SK-N-SH (cell line): ENCODE results near the gene MRRF. TPM values are rescaled to one million over a fixed set of nuclear protein-coding genes. Genes with fewer than 3 reads are reported as not detected.

Experiments
- CTCF ChIA-PET: fragments of 300-600, 350-600 bp; formaldehyde crosslinking; extraction: SDS; loops from one replicate; lab custom pipeline; 2021; lab: Yijun Ruan, JAX
- POLR2A ChIA-PET: fragments of 350-600 bp; sonication (Branson Sonifier 250); formaldehyde crosslinking; extraction: SDS; loops from one replicate; lab custom pipeline; 2020; ENCODE audit warnings: antibody characterized with exemption, inconsistent platforms; lab: Yijun Ruan, JAX
- DNase-seq: peaks from one replicate; pipeline ENCODE4 v3.0.0; 2012
- H2AFZ ChIP-seq: fragments of 200-600 bp; sonication (generic); 2 replicates; pipeline ENCODE4 v1.8.1; 2016; ENCODE audit warnings: antibody characterized with exemption, mild to moderate bottlenecking, low read depth
- H3F3A ChIP-seq: fragments of 200-600 bp; sonication (generic); replicated peaks from 2 replicates; pipeline ENCODE3; 2016; ENCODE audit warnings: antibody characterized with exemption, mild to moderate bottlenecking; ENCODE audit not compliant: insufficient read depth
- H3K27ac ChIP-seq, 2 experiments: fragments of 200-500 bp in 1 of 2; fragments of 200-600 bp in 1 of 2; sonication (Bioruptor generic) in 1 of 2; sonication (generic), shearing (Covaris generic) in 1 of 2; 2 replicates each; pipeline versions ENCODE4 v1.5.1 to v1.6.1; 2014 to 2016; ENCODE audit warnings: low read depth in 2 of 2, inconsistent platforms in 1 of 2, low read length in 1 of 2, mild to moderate bottlenecking in 1 of 2, mixed read lengths in 1 of 2
- H3K27me3 ChIP-seq: fragments of 200-600 bp; sonication (generic), shearing (Covaris generic); 2 replicates; pipeline ENCODE4 v1.6.1; 2016; ENCODE audit warnings: mixed run types; ENCODE audit not compliant: insufficient read depth
- H3K36me3 ChIP-seq, 2 experiments: fragments of 200-500 bp in 1 of 2; fragments of 200-600 bp in 1 of 2; sonication (Bioruptor generic) in 1 of 2; sonication (generic) in 1 of 2; replicated peaks in 1 of 2; 2 replicates each; pipeline versions ENCODE3 to v1.5.1; 2014 to 2016; ENCODE audit warnings: low read length in 1 of 2, mild to moderate bottlenecking in 1 of 2; ENCODE audit not compliant: insufficient read depth in 2 of 2, control insufficient read depth in 1 of 2
- H3K4me1 ChIP-seq, 2 experiments: fragments of 200-500 bp in 1 of 2; fragments of 200-600 bp in 1 of 2; sonication (Bioruptor generic) in 1 of 2; sonication (generic), shearing (Covaris generic) in 1 of 2; 2 replicates each; pipeline versions ENCODE4 v1.5.1 to v1.6.1; 2014 to 2016; ENCODE audit warnings: low read depth in 1 of 2, low read length in 1 of 2, mixed run types in 1 of 2; ENCODE audit not compliant: insufficient read depth in 2 of 2, control insufficient read depth in 1 of 2
- H3K4me2 ChIP-seq: fragments of 200-600 bp; sonication (generic), shearing (Covaris generic); 2 replicates; pipeline ENCODE4 v1.6.1; 2017; ENCODE audit warnings: mixed run types
- H3K4me3 ChIP-seq, 2 experiments: fragments of 200-500 bp in 1 of 2; fragments of 200-600 bp in 1 of 2; sonication (Bioruptor generic) in 1 of 2; sonication (generic), shearing (Covaris generic) in 1 of 2; 2 replicates each; pipeline versions ENCODE4 v1.5.1 to v1.8.1; 2014 to 2016; ENCODE audit warnings: low read depth in 2 of 2, inconsistent platforms in 1 of 2, low read length in 1 of 2, mild to moderate bottlenecking in 1 of 2, mixed read lengths in 1 of 2, moderate library complexity in 1 of 2
- H3K79me2 ChIP-seq: fragments of 200-600 bp; sonication (generic); 2 replicates; pipeline ENCODE4 v1.8.1; 2017; ENCODE audit warnings: mild to moderate bottlenecking; ENCODE audit not compliant: insufficient read depth
- H3K9ac ChIP-seq: fragments of 200-600 bp; sonication (generic); 2 replicates; pipeline ENCODE4 v1.6.1; 2017; ENCODE audit warnings: mixed run types
- H3K9me2 ChIP-seq: fragments of 200-600 bp; sonication (generic); 2 replicates; pipeline ENCODE4 v1.6.1; 2017; ENCODE audit warnings: mixed run types
- H3K9me3 ChIP-seq: fragments of 200-600 bp; sonication (generic); 2 replicates; pipeline ENCODE4 v1.6.1; 2017; ENCODE audit warnings: mixed run types, mild to moderate bottlenecking, moderate library complexity
- H4K20me1 ChIP-seq: fragments of 200-600 bp; sonication (generic); 2 replicates; pipeline ENCODE4 v1.6.1; 2017; ENCODE audit warnings: mild to moderate bottlenecking, mixed run types; ENCODE audit not compliant: insufficient read depth
- EZH2phosphoT487 ChIP-seq: fragments of 200-600 bp; sonication (generic); IDR thresholded peaks from 2 replicates; pipeline ENCODE4 v1.6.1; 2017; ENCODE audit warnings: low read depth, mixed run types, mild to moderate bottlenecking, antibody characterized with exemption, moderate library complexity, borderline replicate concordance
- PBX3 ChIP-seq: IDR thresholded peaks from 2 replicates; pipeline ENCODE4; 2012
- RXRA ChIP-seq: IDR thresholded peaks from 2 replicates; pipeline ENCODE4 v1.4.0; 2012; ENCODE audit warnings: low read depth, mild to moderate bottlenecking, borderline replicate concordance
- SIN3A ChIP-seq: IDR thresholded peaks from 2 replicates; pipeline ENCODE4 v1.6.1; 2012; ENCODE audit warnings: low read depth, mild to moderate bottlenecking, low read length, moderate library complexity, borderline replicate concordance
- YY1 ChIP-seq: IDR thresholded peaks from 2 replicates; pipeline ENCODE4 v1.4.0; 2012; ENCODE audit warnings: low read depth, mild to moderate bottlenecking
- ZBTB33 ChIP-seq: IDR thresholded peaks from 2 replicates; pipeline ENCODE4 v1.4.0; 2012; ENCODE audit warnings: low read depth, borderline replicate concordance
- WGBS: methylation state at CpG from one replicate; pipeline ENCODE4 v1.1.6; 2017; ENCODE audit warnings: low lambda C conversion rate; 5-methylcytosine and 5-hydroxymethylcytosine counted together
- polyA plus RNA-seq, 3 experiments: library from polyadenylated mRNA; depleted of rRNA; stranded (reverse); fragments of >200 nt; gene quantifications; 2 replicates each; pipeline ENCODE4 v1.2.3, GENCODE V29; 2012

Gene MRRF
- polyA plus RNA-seq, 1 of the 3 experiments (the other 2 are of a cell fraction) = 35.1 TPM

GRCh38 chr9:122226758-122227574 is 37.7 kb upstream of the MRRF start:
- H3K9me2 ChIP-seq = no peaks in the 10 kb centered on the region
- ChIA-PET CTCF (interaction anchor here (1.3 to 2.4 kb wide), 3 partner anchors 69 to 128 kb away, joined by 6 to 8 read pairs (median 6); no protein-coding TSS in a partner anchor), POLR2A (no interaction called here)
- no peak overlapping the region for H2AFZ ChIP-seq
- no peak for TF ChIP-seq ZBTB33
- TF ChIP-seq PBX3 = no peak
- no peak for TF ChIP-seq SIN3A
- H4K20me1 ChIP-seq = no peaks in the 10 kb centered on the region
- no peaks in the 10 kb centered on the region for H3F3A ChIP-seq
- DNase-seq = peak; percentile 69
- H3K27ac ChIP-seq = no peak overlapping the region
- H3K4me2 ChIP-seq = no peak overlapping the region
- no peaks in the 10 kb centered on the region for H3K9me3 ChIP-seq
- H3K4me3 ChIP-seq = no peak overlapping the region
- WGBS = 10% methylated on average over 37 of the region's 59 CpGs
- H3K9ac ChIP-seq = no peak overlapping the region
- peaks cover 94% of the 10 kb centered on the region for H3K27me3 ChIP-seq
- no peaks in the 10 kb centered on the region for H3K36me3 ChIP-seq
- no peaks in the 10 kb centered on the region for H3K79me2 ChIP-seq
- H3K4me1 ChIP-seq = peaks cover 0 to 4% of the 10 kb centered on the region in 2 experiments; a peak in 1 of 4 replicates

GRCh38 chr9:122227575-122227900 is 37.1 kb upstream of the MRRF start:
- no peaks in the 10 kb centered on the region for H3K79me2 ChIP-seq
- no peak overlapping the region for H2AFZ ChIP-seq
- H3F3A ChIP-seq = no peaks in the 10 kb centered on the region
- WGBS = 16% methylated on average over 10 of the region's 10 CpGs
- no peak overlapping the region for H3K4me3 ChIP-seq
- ChIA-PET CTCF (no interaction called here), POLR2A (no interaction called here)
- no peaks in the 10 kb centered on the region for H3K9me2 ChIP-seq
- no peaks in the 10 kb centered on the region for H3K9me3 ChIP-seq
- no peaks in the 10 kb centered on the region for H4K20me1 ChIP-seq
- no peak overlapping the region for H3K9ac ChIP-seq
- no peak for DNase-seq
- peaks cover 0 to 4% of the 10 kb centered on the region in 2 experiments; a peak in 1 of 4 replicates for H3K4me1 ChIP-seq
- H3K36me3 ChIP-seq = no peaks in the 10 kb centered on the region
- TF ChIP-seq EZH2phosphoT487 (peak; percentile 85; the same call in 1 of the 2 replicates), YY1 (no peak)
- H3K4me2 ChIP-seq = no peak overlapping the region
- H3K27me3 ChIP-seq = peaks cover 93% of the 10 kb centered on the region
- no peak overlapping the region for H3K27ac ChIP-seq

GRCh38 chr9:122228191-122228567 is 36.5 kb upstream of the MRRF start:
- Histone ChIP-seq H3K9ac (no peak overlapping the region), H3K4me1 (peaks cover 0 to 4% of the 10 kb centered on the region in 2 experiments; a peak in 1 of 4 replicates), H3K79me2 (no peaks in the 10 kb centered on the region), H3K4me2 (peak overlapping the region; percentile 47; the same call in 1 of the 2 replicates), H3K36me3 (no peaks in the 10 kb centered on the region), H3K9me3 (no peaks in the 10 kb centered on the region), H3F3A (no peaks in the 10 kb centered on the region), H4K20me1 (no peaks in the 10 kb centered on the region), H3K4me3 (peak overlapping the region; percentile 23 to 35; a peak in 1 of 4 replicates), H3K9me2 (no peaks in the 10 kb centered on the region), H3K27ac (no peak overlapping the region), H3K27me3 (peaks cover 86% of the 10 kb centered on the region), H2AFZ (no peak overlapping the region)
- POLR2A ChIA-PET = no interaction called here
- CTCF ChIA-PET = no interaction called here
- 5% methylated on average over 22 of the region's 38 CpGs for WGBS
- DNase-seq = peak; percentile 73
- TF ChIP-seq EZH2phosphoT487 = peak; percentile 99
- no peak for TF ChIP-seq RXRA
